HFF-Myc (cell line): Measurements from ENCODE around the gene CNNM4.

Source experiments
- DNase-seq: peaks from one replicate; pipeline ENCODE4 v3.0.0-alpha.2; 2011; ENCODE audit warnings: low read depth; ENCODE audit errors: extremely low read depth
- H3K4me3 ChIP-seq: replicated peaks from 2 replicates; pipeline ENCODE4 v1.5.1; 2011; ENCODE audit warnings: low read depth, mild to moderate bottlenecking, control low read depth, low read length
- TF ChIP-seq, protein P1 (sequence below): IDR thresholded peaks from 2 replicates; pipeline ENCODE4 v1.5.1; 2012; ENCODE audit warnings: mild to moderate bottlenecking, low read depth, low read length, control low read depth; ENCODE audit errors: missing control alignments

Gene CNNM4

GRCh38 chr2:96810783-96811192 lies 50.1 kb downstream of the CNNM4 start:
- TF ChIP-seq, protein P1, sequence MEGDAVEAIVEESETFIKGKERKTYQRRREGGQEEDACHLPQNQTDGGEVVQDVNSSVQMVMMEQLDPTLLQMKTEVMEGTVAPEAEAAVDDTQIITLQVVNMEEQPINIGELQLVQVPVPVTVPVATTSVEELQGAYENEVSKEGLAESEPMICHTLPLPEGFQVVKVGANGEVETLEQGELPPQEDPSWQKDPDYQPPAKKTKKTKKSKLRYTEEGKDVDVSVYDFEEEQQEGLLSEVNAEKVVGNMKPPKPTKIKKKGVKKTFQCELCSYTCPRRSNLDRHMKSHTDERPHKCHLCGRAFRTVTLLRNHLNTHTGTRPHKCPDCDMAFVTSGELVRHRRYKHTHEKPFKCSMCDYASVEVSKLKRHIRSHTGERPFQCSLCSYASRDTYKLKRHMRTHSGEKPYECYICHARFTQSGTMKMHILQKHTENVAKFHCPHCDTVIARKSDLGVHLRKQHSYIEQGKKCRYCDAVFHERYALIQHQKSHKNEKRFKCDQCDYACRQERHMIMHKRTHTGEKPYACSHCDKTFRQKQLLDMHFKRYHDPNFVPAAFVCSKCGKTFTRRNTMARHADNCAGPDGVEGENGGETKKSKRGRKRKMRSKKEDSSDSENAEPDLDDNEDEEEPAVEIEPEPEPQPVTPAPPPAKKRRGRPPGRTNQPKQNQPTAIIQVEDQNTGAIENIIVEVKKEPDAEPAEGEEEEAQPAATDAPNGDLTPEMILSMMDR, result no peak
- no peak for DNase-seq
- no peak overlapping the region for H3K4me3 ChIP-seq

GRCh38 chr2:96811917-96812316 lies 51.2 kb downstream of the CNNM4 start:
- DNase-seq, result no peak
- TF ChIP-seq, protein P1, result no peak

GRCh38 chr2:96813656-96814055 lies 53.0 kb downstream of the CNNM4 start:
- H3K4me3 ChIP-seq, result no peak overlapping the region
- no peak for DNase-seq
- TF ChIP-seq, protein P1, result no peak

More at GRCh38 chr2:96811917-96812316, 51.2 kb downstream of the CNNM4 start:
- no peak overlapping the region for H3K4me3 ChIP-seq

GRCh38 chr2:96815326-96816126 lies 54.8 kb downstream of the CNNM4 start:
- TF ChIP-seq, protein P1, result no peak
- DNase-seq, result no peak
- H3K4me3 ChIP-seq, result peak overlapping the region; percentile 60

GRCh38 chr2:96816127-96816835 lies 55.6 kb downstream of the CNNM4 start, which contains the start of gene CNNM3:
CNNM3 (plus strand) TSS chr2:96816268; CDS start chr2:96816278, 10 bp downstream.
- TF ChIP-seq, protein P1, result peak; percentile 47
- H3K4me3 ChIP-seq, result peak within 1 kb of the TSS; percentile 68
- peak; percentile 54 for DNase-seq

DNA sequence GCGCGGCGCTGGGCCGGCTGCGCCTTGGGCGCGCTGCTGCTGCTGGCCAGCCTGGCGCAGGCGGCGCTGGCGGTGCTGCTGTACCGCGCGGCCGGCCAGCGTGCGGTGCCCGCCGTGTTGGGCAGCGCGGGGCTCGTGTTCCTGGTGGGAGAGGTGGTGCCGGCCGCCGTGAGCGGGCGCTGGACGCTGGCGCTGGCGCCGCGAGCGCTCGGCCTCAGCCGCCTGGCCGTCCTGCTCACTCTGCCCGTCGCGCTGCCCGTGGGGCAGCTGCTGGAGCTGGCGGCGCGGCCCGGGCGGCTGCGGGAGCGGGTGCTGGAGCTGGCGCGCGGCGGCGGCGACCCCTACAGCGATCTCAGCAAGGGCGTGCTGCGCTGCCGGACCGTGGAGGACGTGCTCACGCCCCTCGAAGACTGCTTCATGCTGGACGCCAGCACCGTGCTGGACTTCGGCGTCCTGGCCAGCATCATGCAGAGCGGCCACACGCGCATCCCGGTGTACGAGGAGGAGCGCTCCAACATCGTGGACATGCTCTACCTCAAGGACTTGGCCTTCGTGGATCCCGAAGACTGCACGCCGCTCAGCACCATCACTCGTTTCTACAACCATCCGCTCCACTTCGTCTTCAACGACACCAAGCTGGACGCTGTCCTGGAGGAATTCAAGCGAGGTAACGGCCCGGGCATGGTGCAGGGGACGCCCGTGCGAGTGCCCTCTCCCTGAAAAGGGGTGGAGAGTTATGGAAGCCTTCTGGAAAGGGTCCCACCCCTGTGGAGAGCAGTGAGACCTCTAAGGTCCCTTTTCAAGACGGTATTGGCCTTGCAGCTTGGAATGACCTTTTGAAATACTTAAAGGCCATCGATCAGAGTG lies 56.4 kb downstream of the CNNM4 start:
- H3K4me3 ChIP-seq, result peak overlapping the region; percentile 68
- no peak for DNase-seq
- TF ChIP-seq, protein P1, result no peak
